Measurements from ENCODE around the gene SMAD3.

SMAD3 gene

DNA sequence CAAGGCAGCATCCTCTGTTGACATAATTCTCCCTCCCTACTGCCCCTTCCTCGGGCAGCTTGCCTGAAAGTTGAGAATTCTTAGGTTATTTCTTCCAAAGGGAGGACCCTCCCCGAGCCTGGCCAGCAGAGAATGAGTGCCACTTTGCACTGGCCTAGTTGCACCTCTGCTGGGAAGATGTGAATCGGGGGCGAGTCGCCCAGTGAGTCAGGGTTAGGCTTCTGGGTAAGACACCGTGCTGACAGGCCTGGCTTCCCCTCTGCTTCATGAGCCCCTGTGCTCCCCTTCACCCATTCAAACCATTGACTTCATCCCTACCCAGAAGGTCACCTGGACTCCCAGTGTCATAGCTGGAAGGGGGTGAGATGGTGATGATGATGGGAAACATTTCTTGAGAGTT is 106.8 kb downstream of the SMAD3 start:
- H3K9me3 ChIP-seq (ENCODE audit: severe bottlenecking), result no peaks in the 10 kb centered on the region
- no peaks in the 10 kb centered on the region for H3K27me3 ChIP-seq (ENCODE audit: insufficient read depth, low read depth, severe bottlenecking)
- DNase-seq, result no peak
- TF ChIP-seq CTCF (IDR thresholded peaks at IDR 0.05; ENCODE audit: low read depth, low read length), result no peak
- no peaks in the 10 kb centered on the region for H3K36me3 ChIP-seq
- H3K27ac ChIP-seq, result no peak overlapping the region
- no peak overlapping the region for H3K4me3 ChIP-seq (ENCODE audit: low read depth, low read length)

- no peaks in the 10 kb centered on the region for H3K36me3 ChIP-seq
- H3K4me3 ChIP-seq (ENCODE audit: low read depth, low read length), result no peak overlapping the region
- H3K27me3 ChIP-seq (ENCODE audit: insufficient read depth, low read depth, severe bottlenecking), result no peaks in the 10 kb centered on the region
- H3K27ac ChIP-seq, result no peak overlapping the region
- no peak for DNase-seq
- no peak for TF ChIP-seq CTCF (IDR thresholded peaks at IDR 0.05; ENCODE audit: low read depth, low read length)
- no peaks in the 10 kb centered on the region for H3K9me3 ChIP-seq (ENCODE audit: severe bottlenecking)
These were observed 107.6 kb downstream of the SMAD3 start for GRCh38 chr15:67173005-67173404.

- Histone ChIP-seq H3K9me3 (ENCODE audit: severe bottlenecking) (no peaks in the 10 kb centered on the region), H3K4me3 (ENCODE audit: low read depth, low read length) (no peak overlapping the region), H3K27me3 (ENCODE audit: insufficient read depth, low read depth, severe bottlenecking) (no peaks in the 10 kb centered on the region), H3K36me3 (no peaks in the 10 kb centered on the region), H3K27ac (no peak overlapping the region)
- no peak for DNase-seq
- TF ChIP-seq CTCF (IDR thresholded peaks at IDR 0.05; ENCODE audit: low read depth, low read length), result no peak
These were observed 108.4 kb downstream of the SMAD3 start for GRCh38 chr15:67173786-67174185.

- Histone ChIP-seq H3K27me3 (ENCODE audit: insufficient read depth, low read depth, severe bottlenecking) (no peaks in the 10 kb centered on the region), H3K27ac (no peak overlapping the region), H3K4me3 (ENCODE audit: low read depth, low read length) (no peak overlapping the region), H3K36me3 (no peaks in the 10 kb centered on the region), H3K9me3 (ENCODE audit: severe bottlenecking) (no peaks in the 10 kb centered on the region)
- no peak for TF ChIP-seq CTCF (IDR thresholded peaks at IDR 0.05; ENCODE audit: low read depth, low read length)
- DNase-seq, result no peak
These were observed 109.0 kb downstream of the SMAD3 start for GRCh38 chr15:67174446-67174845.

DNA sequence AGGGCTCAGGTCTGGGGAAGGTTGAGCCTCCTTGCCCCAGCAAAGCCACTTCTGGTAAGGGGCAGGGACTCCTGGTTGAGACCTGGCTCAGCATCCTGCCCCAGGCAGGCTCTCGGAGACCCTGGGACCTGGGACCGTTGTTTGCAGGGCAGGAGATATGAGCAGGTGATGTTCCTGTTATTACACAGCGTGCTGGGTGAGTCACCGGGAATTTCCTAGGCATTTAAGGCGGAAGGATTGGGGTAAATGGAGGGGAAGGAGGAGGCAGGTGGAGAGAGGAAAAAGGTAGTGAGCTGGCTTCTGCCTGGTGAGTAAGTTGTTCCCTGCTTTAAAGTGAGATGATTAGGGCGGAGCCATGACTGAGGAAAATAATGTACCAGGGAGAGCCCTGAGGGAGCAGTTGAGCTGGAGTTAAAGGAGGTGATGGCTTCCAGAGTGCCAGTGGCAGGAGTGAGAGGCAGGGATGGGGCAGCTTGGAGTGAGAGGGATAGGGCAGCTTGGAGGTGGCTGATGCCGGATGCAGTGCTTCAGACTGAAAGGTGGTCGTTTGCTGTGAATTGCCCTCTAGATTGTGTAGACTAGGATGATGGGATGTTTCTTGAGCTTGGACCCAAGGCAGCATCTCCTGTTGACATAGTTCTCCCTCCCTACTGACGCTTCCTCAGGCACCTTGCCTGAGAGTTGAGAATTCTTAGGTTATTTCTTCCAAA is 109.6 kb downstream of the SMAD3 start:
- no peaks in the 10 kb centered on the region for H3K36me3 ChIP-seq
- H3K27me3 ChIP-seq (ENCODE audit: insufficient read depth, low read depth, severe bottlenecking), result no peaks in the 10 kb centered on the region
- no peak for TF ChIP-seq CTCF (IDR thresholded peaks at IDR 0.05; ENCODE audit: low read depth, low read length)
- no peak overlapping the region for H3K27ac ChIP-seq
- no peaks in the 10 kb centered on the region for H3K9me3 ChIP-seq (ENCODE audit: severe bottlenecking)
- no peak overlapping the region for H3K4me3 ChIP-seq (ENCODE audit: low read depth, low read length)
- DNase-seq, result no peak

DNA sequence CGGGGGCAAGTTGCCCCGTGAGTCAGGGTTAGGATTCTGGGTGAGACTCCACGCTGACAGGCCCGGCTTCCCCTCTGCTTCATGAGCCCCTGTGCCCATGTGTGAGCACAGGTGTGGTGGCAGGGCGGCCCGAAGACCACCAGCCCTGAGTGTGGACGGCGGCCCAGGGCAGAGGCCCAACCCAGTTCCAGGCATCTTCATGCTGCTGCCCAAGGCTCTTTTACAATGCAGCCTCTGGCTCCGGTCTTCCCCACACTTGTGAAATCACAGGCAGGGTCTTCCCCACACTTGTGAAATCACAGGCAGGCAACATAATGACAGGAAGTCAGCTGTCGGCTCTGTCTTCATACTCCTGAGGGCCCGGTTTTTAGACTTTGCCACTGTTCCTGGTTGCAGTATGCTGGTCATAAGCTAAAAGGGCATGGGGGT is 110.3 kb downstream of the SMAD3 start:
- no peak for DNase-seq
- H3K36me3 ChIP-seq, result no peaks in the 10 kb centered on the region

More for the DNA sequence above, 110.3 kb downstream of the SMAD3 start:
- no peak overlapping the region for H3K27ac ChIP-seq
- no peak overlapping the region for H3K4me3 ChIP-seq (ENCODE audit: low read depth, low read length)
- H3K27me3 ChIP-seq (ENCODE audit: insufficient read depth, low read depth, severe bottlenecking), result no peaks in the 10 kb centered on the region
- TF ChIP-seq CTCF (IDR thresholded peaks at IDR 0.05; ENCODE audit: low read depth, low read length), result no peak
- no peaks in the 10 kb centered on the region for H3K9me3 ChIP-seq (ENCODE audit: severe bottlenecking)
